Type B pancreatic cell (in vitro differentiated cells): Measurements from ENCODE around the gene GPRC5A. TPM values are rescaled to one million over a fixed set of nuclear protein-coding genes. Genes with fewer than 3 reads are reported as not detected.

ENCODE experiments used
- DNase-seq: peaks from one replicate; pipeline ENCODE4 v3.0.0; 2021; ENCODE audit warnings: mixed read lengths; ENCODE audit not compliant: unreplicated experiment; ENCODE audit errors: extremely low spot score
- H3K27ac Mint-ChIP-seq: 2 replicates; pipeline ENCODE4 v1.8.0; 2021; ENCODE audit warnings: mild to moderate bottlenecking, mixed read lengths
- H3K27me3 Mint-ChIP-seq: 2 replicates; pipeline ENCODE4 v1.8.0; 2021; ENCODE audit warnings: mixed read lengths
- H3K36me3 Mint-ChIP-seq: 2 replicates; pipeline ENCODE4 v1.8.0; 2021; ENCODE audit warnings: mixed read lengths
- H3K4me1 Mint-ChIP-seq: one replicate; pipeline ENCODE4 v1.8.0; 2021; ENCODE audit warnings: mixed read lengths; ENCODE audit not compliant: unreplicated experiment
- H3K4me3 Mint-ChIP-seq: 2 replicates; pipeline ENCODE4 v1.8.0; 2021; ENCODE audit warnings: mild to moderate bottlenecking, mixed read lengths
- H3K9me3 Mint-ChIP-seq: 2 replicates; pipeline ENCODE4 v1.8.0; 2021; ENCODE audit warnings: mixed read lengths
- total RNA-seq: library from RNA; stranded (reverse); gene quantifications from 2 replicates; pipeline ENCODE4 v1.2.1, GENCODE V29; 2021; ENCODE audit warnings: low replicate concordance
- TF ChIP-seq, protein P1 (sequence below): fragments of 200-600 bp; sonication (generic); conservative IDR thresholded peaks from 2 replicates; pipeline ENCODE4 v1.5.0; 2021; ENCODE audit warnings: antibody characterized with exemption, mild to moderate bottlenecking

Gene GPRC5A
- total RNA-seq, 1 donor from 2014 or later: 152 TPM

DNA sequence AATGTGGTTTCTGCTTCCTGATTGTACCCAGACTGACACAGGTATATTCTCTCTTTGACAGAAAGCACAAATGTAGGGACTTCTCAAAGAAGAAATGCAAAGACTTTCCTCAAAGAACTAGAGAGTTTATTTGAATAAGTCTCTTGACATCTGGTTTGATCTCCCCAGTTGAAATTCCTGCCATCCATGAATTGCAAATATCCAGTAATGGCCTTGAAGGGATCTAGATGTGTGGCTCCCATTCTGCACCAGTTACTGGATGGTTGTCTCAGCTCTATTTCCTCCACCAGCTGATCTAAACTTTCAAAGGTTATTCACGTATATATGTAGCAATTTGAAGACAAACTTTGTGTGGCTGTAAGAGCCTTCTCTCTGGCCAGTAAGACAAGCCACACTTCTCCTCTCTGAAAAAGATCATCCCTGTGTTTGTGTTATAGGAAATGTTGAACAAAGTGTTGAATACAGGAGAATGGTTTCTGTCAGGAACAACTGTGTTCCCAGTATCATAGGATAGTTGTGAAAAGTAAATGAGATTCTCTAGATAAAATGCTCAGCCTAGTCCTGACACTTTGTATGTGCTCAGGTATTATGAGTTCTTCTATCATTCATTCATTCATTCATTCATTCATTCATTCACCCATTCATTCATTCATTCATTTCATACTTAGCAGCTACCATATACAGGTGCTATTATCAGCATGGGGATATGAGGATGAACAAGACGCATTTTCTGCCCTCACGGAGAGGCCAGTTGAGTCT, 22.7 kb upstream of the GPRC5A start:
- H3K27me3 Mint-ChIP-seq: no peaks in the 10 kb centered on the region
- H3K36me3 Mint-ChIP-seq: peaks cover 27% of the 10 kb centered on the region
- H3K4me3 Mint-ChIP-seq: no peak overlapping the region
- DNase-seq: no peak
- TF ChIP-seq, protein P1, sequence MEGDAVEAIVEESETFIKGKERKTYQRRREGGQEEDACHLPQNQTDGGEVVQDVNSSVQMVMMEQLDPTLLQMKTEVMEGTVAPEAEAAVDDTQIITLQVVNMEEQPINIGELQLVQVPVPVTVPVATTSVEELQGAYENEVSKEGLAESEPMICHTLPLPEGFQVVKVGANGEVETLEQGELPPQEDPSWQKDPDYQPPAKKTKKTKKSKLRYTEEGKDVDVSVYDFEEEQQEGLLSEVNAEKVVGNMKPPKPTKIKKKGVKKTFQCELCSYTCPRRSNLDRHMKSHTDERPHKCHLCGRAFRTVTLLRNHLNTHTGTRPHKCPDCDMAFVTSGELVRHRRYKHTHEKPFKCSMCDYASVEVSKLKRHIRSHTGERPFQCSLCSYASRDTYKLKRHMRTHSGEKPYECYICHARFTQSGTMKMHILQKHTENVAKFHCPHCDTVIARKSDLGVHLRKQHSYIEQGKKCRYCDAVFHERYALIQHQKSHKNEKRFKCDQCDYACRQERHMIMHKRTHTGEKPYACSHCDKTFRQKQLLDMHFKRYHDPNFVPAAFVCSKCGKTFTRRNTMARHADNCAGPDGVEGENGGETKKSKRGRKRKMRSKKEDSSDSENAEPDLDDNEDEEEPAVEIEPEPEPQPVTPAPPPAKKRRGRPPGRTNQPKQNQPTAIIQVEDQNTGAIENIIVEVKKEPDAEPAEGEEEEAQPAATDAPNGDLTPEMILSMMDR: no peak
- peaks cover 14% of the 10 kb centered on the region for H3K4me1 Mint-ChIP-seq
- peaks cover 5% of the 10 kb centered on the region for H3K9me3 Mint-ChIP-seq
- H3K27ac Mint-ChIP-seq: no peak overlapping the region

DNA sequence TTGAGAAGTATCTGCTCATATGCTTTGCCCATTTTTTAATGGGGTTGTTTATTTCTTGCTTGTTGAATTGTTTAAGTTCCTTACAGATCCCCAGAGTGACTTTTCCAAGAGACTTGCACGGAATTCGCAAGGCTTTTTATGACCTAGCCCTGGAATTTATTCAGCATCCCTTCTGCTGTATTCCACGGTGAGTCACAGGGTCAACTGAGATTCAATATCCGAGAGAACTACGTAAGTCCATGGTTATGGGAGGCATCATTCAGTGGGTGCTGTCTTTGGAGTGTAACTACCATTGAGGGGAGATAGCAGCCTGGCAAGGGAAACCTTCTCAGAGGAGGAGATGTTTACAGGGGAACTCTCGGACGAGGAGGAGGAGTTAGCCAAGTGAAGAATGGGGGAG, 20.9 kb upstream of the GPRC5A start:
- Mint-ChIP-seq H3K9me3 (peaks cover 5% of the 10 kb centered on the region), H3K4me3 (no peak overlapping the region), H3K27me3 (no peaks in the 10 kb centered on the region), H3K36me3 (peaks cover 27% of the 10 kb centered on the region), H3K4me1 (peaks cover 18% of the 10 kb centered on the region), H3K27ac (peak overlapping the region; percentile 25)
- TF ChIP-seq, protein P1: no peak
- DNase-seq: no peak

DNA sequence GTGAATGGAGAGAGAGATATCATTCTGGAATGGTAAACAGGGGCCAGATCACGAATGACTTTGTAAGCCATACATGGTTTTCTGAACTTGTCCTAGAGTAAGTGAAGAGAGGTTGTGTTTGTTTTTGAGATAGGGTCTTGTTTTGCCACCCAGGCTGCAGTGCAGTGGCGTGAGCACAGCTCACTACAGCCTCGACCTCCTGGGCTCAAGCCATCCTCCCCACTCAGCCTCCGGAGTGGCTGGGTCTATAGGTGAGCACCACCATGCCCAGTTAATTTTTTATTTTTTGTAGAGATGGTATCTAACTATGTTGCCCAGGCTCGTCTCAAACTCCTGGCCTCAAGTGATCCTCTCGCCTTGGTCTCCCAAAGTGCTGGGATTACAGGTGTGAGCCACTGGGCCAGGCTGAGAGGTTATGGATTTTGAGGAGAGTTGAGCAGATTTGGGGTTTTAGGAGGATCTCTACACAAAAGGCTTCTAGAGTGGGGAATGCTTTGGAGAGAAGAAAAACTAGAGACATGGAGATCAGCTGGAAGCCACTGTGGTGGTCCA, 19.7 kb upstream of the GPRC5A start:
- TF ChIP-seq, protein P1: no peak
- DNase-seq: no peak
- peaks cover 31% of the 10 kb centered on the region for H3K36me3 Mint-ChIP-seq
- peaks cover 22% of the 10 kb centered on the region for H3K4me1 Mint-ChIP-seq
- H3K4me3 Mint-ChIP-seq: peak overlapping the region; percentile 46
- peak overlapping the region; percentile 96 for H3K27ac Mint-ChIP-seq
- no peaks in the 10 kb centered on the region for H3K27me3 Mint-ChIP-seq
- peaks cover 5% of the 10 kb centered on the region for H3K9me3 Mint-ChIP-seq

DNA sequence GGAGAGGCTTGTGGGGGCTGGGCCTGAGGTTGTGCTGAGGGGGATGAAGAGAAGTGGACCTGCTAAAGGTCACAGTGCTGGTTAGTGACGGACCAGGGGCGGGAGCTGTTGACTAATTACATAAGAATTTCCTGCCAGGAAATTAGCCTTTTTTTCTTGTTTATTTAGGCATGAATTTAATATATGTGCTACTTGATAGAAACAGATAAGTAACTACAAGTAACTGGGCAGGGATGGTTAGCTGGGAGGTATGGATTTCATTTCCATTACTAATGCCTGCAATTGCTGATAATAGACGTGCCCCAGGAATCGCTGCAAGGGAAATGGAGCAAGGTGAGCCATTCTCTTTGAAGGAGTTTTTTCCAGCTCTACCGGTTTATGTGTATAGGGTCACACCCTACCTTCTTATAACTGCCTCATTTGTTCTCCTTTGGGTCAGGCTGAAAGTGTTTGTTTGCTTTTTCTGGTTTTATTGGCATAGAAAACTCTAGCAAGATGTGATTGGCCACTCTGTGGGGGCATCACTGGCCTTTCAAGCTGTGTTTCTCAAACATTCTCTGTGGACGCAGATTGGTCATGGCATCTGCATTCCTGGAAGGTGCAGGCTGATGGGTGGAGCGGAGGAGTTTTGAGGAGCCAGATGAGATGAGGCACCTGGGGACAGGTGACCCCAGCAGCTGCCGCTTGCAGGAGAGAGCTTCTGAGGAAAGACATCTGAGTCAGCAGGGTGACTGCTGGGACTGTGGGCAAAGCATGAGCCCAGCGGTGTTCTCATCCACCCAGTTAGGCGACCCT, 19.0 kb upstream of the GPRC5A start:
- Mint-ChIP-seq H3K9me3 (peaks cover 5% of the 10 kb centered on the region), H3K4me3 (peak overlapping the region; percentile 46), H3K36me3 (peaks cover 36% of the 10 kb centered on the region), H3K27me3 (no peaks in the 10 kb centered on the region), H3K27ac (peak overlapping the region; percentile 96), H3K4me1 (peaks cover 27% of the 10 kb centered on the region)
- TF ChIP-seq, protein P1: no peak
- DNase-seq: no peak

DNA sequence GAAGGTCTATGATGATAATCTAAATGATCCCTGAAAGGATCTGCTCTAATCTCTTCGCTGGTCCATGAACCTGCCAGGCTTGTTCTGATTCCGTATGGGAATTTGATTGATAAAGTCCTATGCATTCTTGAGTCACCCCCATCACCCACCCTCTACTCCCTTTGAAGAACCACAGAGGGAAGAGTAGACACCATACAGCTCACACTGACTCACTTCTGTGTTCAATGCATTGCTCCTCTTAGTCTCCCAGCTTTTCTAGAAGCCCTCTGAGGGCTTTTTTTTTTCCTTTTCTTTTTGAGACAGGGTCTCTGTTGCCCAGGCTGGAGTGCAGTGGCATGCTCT, 18.5 kb upstream of the GPRC5A start:
- Mint-ChIP-seq H3K4me3 (peak overlapping the region; percentile 46), H3K4me1 (peaks cover 31% of the 10 kb centered on the region), H3K9me3 (peaks cover 5% of the 10 kb centered on the region), H3K27ac (peak overlapping the region; percentile 96), H3K36me3 (peaks cover 39% of the 10 kb centered on the region), H3K27me3 (no peaks in the 10 kb centered on the region)
- TF ChIP-seq, protein P1: no peak
- DNase-seq: no peak
